GM13977 (cell line): ENCODE data around the gene CDYL.

Source experiments
- DNase-seq: peaks from one replicate; pipeline ENCODE4 v3.0.0; 2012; ENCODE audit warnings: low spot score
- CTCF ChIP-seq: IDR thresholded peaks from 2 replicates; pipeline ENCODE4 v1.5.1; 2012; ENCODE audit warnings: mild to moderate bottlenecking, control low read depth; ENCODE audit not compliant: insufficient read depth; ENCODE audit errors: extremely low read depth, missing control alignments
- in situ Hi-C: fragments of 300-500 bp; cut with MboI; formaldehyde crosslinking; loops from one replicate; pipeline ENCODE4 v1.12.0; 2022; ENCODE audit warnings: low sequenced_read_pairs, low pct_unique_long_range_greater_than_20kb, mixed read lengths, inconsistent platforms; ENCODE audit not compliant: unreplicated experiment

Gene CDYL

DNA sequence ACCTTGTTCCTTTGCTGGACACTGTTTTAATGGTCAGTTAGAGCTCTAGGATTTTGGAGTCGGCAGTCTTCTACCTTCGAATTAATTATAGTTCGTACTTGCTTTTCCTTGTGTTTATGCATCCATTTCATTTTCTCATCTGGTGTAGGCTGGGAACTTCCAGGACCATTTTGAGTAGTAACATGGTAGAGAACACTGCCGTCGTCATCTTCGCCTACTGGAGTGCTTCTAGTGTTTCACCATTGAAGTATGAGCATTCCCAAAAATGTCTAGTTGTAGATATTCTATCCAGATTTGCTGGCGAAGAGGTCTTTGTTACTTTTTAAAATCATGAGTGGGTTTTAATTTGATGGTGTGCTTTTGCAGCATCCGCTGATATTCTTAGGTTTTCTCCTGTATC is 36.9 kb downstream of the CDYL start:
- DNase-seq, result no peak
- in situ Hi-C loops, result no loop called here
- no peak for TF ChIP-seq CTCF

DNA sequence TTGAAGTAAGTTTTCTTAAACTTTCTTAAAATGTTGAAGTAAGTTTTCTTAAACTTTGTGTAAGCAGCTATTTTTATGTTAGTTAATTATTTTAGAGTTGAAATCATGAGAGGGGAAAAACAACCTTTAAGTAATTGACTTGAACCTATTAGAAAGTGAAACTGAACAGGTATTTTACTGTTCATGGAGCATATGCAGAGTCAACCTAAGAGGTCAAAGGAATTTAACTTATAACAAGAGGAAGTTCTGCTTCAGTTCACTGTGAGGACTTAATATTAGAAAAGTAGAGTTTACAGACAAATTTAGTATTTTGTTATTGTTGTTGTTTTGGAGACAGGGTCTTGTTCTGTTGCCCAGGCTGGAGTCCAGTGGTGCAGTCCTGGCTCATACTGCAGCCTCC is 38.0 kb downstream of the CDYL start:
- no peak for DNase-seq
- in situ Hi-C loops, result no loop called here
- TF ChIP-seq CTCF, result no peak

DNA sequence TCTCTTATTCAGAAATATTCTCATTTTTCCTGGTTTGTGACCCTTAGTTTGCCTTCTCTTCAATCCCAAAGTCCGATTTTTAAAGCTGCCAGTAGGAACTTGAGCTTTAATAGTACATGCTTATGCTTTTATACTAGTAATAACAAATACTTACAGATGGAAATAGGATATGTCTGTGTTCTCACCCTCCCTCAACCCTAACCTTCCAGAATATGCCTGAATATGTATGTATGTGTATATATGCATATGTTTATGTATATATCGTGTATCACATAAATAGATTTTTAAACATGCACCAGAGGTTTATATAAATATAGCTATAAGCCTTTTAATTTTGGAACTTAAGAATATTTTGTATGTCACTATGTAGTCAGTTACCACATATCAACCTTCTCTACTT is 38.8 kb downstream of the CDYL start:
- TF ChIP-seq CTCF, result no peak
- no peak for DNase-seq
- in situ Hi-C loops, result no loop called here

- DNase-seq, result no peak
- in situ Hi-C loops, result no loop called here
- no peak for TF ChIP-seq CTCF
Measured at GRCh38 chr6:4815584-4815983, 39.4 kb downstream of the CDYL start.

DNA sequence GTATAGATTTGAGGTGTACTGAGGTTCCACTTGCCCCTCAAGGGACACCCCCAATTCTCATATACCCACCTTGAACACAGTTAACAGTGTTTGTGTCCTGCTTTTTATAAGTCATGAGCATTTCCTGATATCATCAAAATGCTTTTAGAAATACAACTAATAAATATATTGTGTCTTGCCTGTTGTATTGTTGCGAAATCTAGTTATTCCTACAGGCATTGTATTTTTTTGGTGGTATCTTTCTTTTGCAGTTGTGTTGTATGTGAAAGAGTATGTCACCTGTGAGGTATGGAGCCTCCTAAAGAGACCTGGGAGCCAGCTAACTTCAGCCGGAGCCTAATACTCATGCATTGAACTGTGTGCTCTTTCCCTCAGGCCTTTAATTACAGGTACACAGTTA is 40.7 kb downstream of the CDYL start:
- DNase-seq, result no peak
- no peak for TF ChIP-seq CTCF
- in situ Hi-C loops, result no loop called here

DNA sequence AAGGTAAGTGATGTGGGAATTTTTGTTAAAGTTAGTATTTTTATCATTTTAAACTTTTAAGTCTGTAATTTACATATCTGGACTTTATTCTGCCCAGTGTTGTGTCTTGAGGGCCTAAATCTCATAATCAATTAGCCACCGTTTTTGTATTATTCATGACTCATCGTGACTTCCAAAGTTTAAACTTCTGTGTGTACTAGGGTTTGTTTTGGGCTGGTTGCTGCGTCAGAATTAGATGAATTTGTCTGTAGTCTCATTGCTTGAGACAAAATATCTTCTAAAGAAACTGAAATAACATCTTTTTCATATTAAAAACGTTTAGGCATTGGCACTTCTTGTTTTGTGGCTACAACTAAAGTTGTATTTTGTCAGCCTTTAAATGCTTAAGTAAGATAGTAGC is 41.3 kb downstream of the CDYL start:
- TF ChIP-seq CTCF, result no peak
- in situ Hi-C loops, result no loop called here
- DNase-seq, result no peak

- in situ Hi-C loops, result no loop called here
- DNase-seq, result no peak
- TF ChIP-seq CTCF, result no peak
Measured at GRCh38 chr6:4818272-4818938, 42.2 kb downstream of the CDYL start.
